Ovary (tissue), 3 donors: ENCODE results near the gene CCIN.
"Not testable (repeated sequence)": the region's sequence is repeated elsewhere in the genome, so short reads cannot be mapped to it uniquely, and the experiment has no call there.

Experiments
- CTCF ChIP-seq, 3 donors: fragments of 450-650 bp in 2 of 3; fragments of 200-600 bp in 1 of 3; IDR thresholded peaks; one replicate each; pipeline versions ENCODE4 v1.5.1 to v1.8.0; 2016 to 2022; ENCODE audit warnings: antibody characterized with exemption in 3 of 3, mild to moderate bottlenecking in 1 of 3
- POLR2A ChIP-seq: fragments of 450-650 bp; IDR thresholded peaks from one replicate; pipeline ENCODE4 v1.6.1; 2017; ENCODE audit warnings: antibody characterized with exemption, mild to moderate bottlenecking, moderate library complexity
- donor health status: DM: no; HTN: no; CAD: no.

- TF ChIP-seq CTCF (IDR thresholded peaks at IDR 0.05); POLR2A: not testable (repeated sequence)
These were observed 9.1 kb upstream of the CCIN start for GRCh38 chr9:36160126-36160525.
